IMR-90 (cell line): Measurements from ENCODE around the gene FLT1. TPM values are rescaled to one million over a fixed set of nuclear protein-coding genes. Genes with fewer than 3 reads are reported as not detected.

Source experiments
- ATAC-seq: fragments of 200-7000 bp; cut with Tn5 transposase; 2 replicates; pipeline ENCODE4 v1.9.1; 2020; ENCODE audit warnings: low read depth, mild to moderate bottlenecking, moderate library complexity
- BruUV-seq: library from RNA; stranded (reverse); fragments of 400-500 nt; replicated peaks from 2 replicates; lab custom pipeline; 2021; lab: Mats Ljungman, UMichigan
- CTCF ChIA-PET: fragments of 300-600 bp; formaldehyde crosslinking; extraction: SDS; loops from one replicate; lab custom pipeline; 2021; ENCODE audit warnings: antibody characterized with exemption; lab: Yijun Ruan, JAX
- POLR2A ChIA-PET: fragments of 300-600 bp; sonication (Branson Sonifier 250); formaldehyde crosslinking; loops from one replicate; lab custom pipeline; 2022; ENCODE audit warnings: antibody characterized with exemption; ENCODE audit not compliant: unreplicated experiment; lab: Charles Lee
- DNase-seq: peaks from one replicate; pipeline ENCODE4 v3.0.0; 2013
- H2AFZ ChIP-seq: replicated peaks from 2 replicates; pipeline ENCODE3; 2013; ENCODE audit warnings: low read length, mild to moderate bottlenecking; ENCODE audit not compliant: poor library complexity
- H2AK5ac ChIP-seq: 2 replicates; pipeline ENCODE4 v1.6.1; 2013; ENCODE audit warnings: low read depth, low read length, inconsistent platforms
- H2AK9ac ChIP-seq: replicated peaks from 2 replicates; pipeline ENCODE3; 2013; ENCODE audit warnings: mild to moderate bottlenecking, low read depth, low read length, moderate library complexity; ENCODE audit not compliant: poor library complexity
- H2BK120ac ChIP-seq: 2 replicates; pipeline ENCODE4 v1.6.1; 2013; ENCODE audit warnings: low read depth, low read length, inconsistent platforms
- H2BK15ac ChIP-seq: 3 replicates; pipeline ENCODE4 v1.6.1; 2013; ENCODE audit warnings: low read depth, low read length, inconsistent platforms
- H2BK20ac ChIP-seq: 2 replicates; pipeline ENCODE4 v1.6.1; 2013; ENCODE audit warnings: low read depth, mild to moderate bottlenecking, inconsistent platforms, low read length, moderate library complexity
- H2BK5ac ChIP-seq: 2 replicates; pipeline ENCODE4 v1.6.1; 2013; ENCODE audit warnings: mild to moderate bottlenecking, low read depth, low read length, inconsistent platforms; ENCODE audit not compliant: poor library complexity, severe bottlenecking
- H3K14ac ChIP-seq: replicated peaks from 2 replicates; pipeline ENCODE4 v1.6.1; 2013; ENCODE audit warnings: low read depth, low read length, inconsistent platforms
- H3K18ac ChIP-seq: 2 replicates; pipeline ENCODE4 v1.6.1; 2013; ENCODE audit warnings: low read depth, low read length, control low read depth
- H3K23ac ChIP-seq: 2 replicates; pipeline ENCODE4 v1.6.1; 2013; ENCODE audit warnings: low read depth, low read length, inconsistent platforms
- H3K27ac ChIP-seq: 2 replicates; pipeline ENCODE4 v1.5.1; 2013; ENCODE audit warnings: mild to moderate bottlenecking, control low read depth, low read length; ENCODE audit not compliant: insufficient read depth
- H3K27me3 ChIP-seq: 2 replicates; pipeline ENCODE4 v1.6.1; 2013; ENCODE audit warnings: low read length; ENCODE audit not compliant: control insufficient read depth, insufficient read depth
- H3K36me3 ChIP-seq: 2 replicates; pipeline ENCODE4 v1.6.1; 2013; ENCODE audit warnings: low read length, mixed read lengths; ENCODE audit not compliant: control insufficient read depth, insufficient read depth
- H3K4ac ChIP-seq: 2 replicates; pipeline ENCODE4 v1.6.1; 2013; ENCODE audit warnings: low read depth, low read length, inconsistent platforms
- H3K4me1 ChIP-seq: 2 replicates; pipeline ENCODE4 v1.6.1; 2013; ENCODE audit warnings: low read length, mixed read lengths; ENCODE audit not compliant: control insufficient read depth, insufficient read depth
- H3K4me2 ChIP-seq: 2 replicates; pipeline ENCODE4 v1.6.1; 2013; ENCODE audit warnings: low read depth, mild to moderate bottlenecking, control low read depth, low read length, moderate library complexity
- H3K4me3 ChIP-seq: 2 replicates; pipeline ENCODE4 v1.5.1; 2013; ENCODE audit warnings: low read depth, mild to moderate bottlenecking, control low read depth, low read length, moderate library complexity; ENCODE audit not compliant: insufficient read depth
- H3K56ac ChIP-seq: 2 replicates; pipeline ENCODE4 v1.6.1; 2013; ENCODE audit warnings: low read length, inconsistent platforms; ENCODE audit not compliant: insufficient read depth; ENCODE audit errors: extremely low read depth
- H3K79me1 ChIP-seq, 2 experiments: 2 replicates each; pipeline ENCODE4 v1.6.1; 2013; ENCODE audit warnings: low read length in 2 of 2, inconsistent platforms in 1 of 2, low read depth in 1 of 2
- H3K9ac ChIP-seq: 2 replicates; pipeline ENCODE4 v1.6.1; 2013; ENCODE audit warnings: low read depth, low read length, control low read depth
- H3K9me1 ChIP-seq: 2 replicates; pipeline ENCODE4 v1.6.1; 2013; ENCODE audit warnings: low read length, inconsistent platforms; ENCODE audit not compliant: insufficient read depth
- H3K9me3 ChIP-seq: 2 replicates; pipeline ENCODE4 v1.6.1; 2013; ENCODE audit warnings: low read length; ENCODE audit not compliant: control insufficient read depth, insufficient read depth
- H4K20me1 ChIP-seq: 2 replicates; pipeline ENCODE4 v1.6.1; 2013; ENCODE audit warnings: low read length, inconsistent platforms; ENCODE audit not compliant: insufficient read depth
- H4K5ac ChIP-seq: 2 replicates; pipeline ENCODE4 v1.6.1; 2013; ENCODE audit warnings: mild to moderate bottlenecking, low read depth, low read length, control low read depth
- H4K8ac ChIP-seq, 2 experiments: 2 replicates each; pipeline ENCODE4 v1.6.1; 2013; ENCODE audit warnings: low read depth in 2 of 2, low read length in 2 of 2, control low read depth in 1 of 2, inconsistent platforms in 1 of 2
- H4K91ac ChIP-seq: 2 replicates; pipeline ENCODE4 v1.6.1; 2013; ENCODE audit warnings: low read depth, low read length, inconsistent platforms; ENCODE audit not compliant: insufficient read depth
- CEBPB ChIP-seq: IDR thresholded peaks from 2 replicates; pipeline ENCODE4 v1.6.1; 2012; ENCODE audit warnings: low read depth, low read length, improper control_type of control experiment
- CHD1 ChIP-seq: IDR thresholded peaks from 2 replicates; pipeline ENCODE4 v1.6.1; 2012; ENCODE audit warnings: low read depth, low read length, improper control_type of control experiment
- FOS ChIP-seq: fragments of 150-350 bp; IDR thresholded peaks from 2 replicates; pipeline ENCODE4 v1.6.1; 2016; ENCODE audit warnings: low read depth, low read length
- MAFK ChIP-seq: IDR thresholded peaks from 2 replicates; pipeline ENCODE4 v1.6.1; 2012; ENCODE audit warnings: low read depth, low read length, improper control_type of control experiment
- MXI1 ChIP-seq: IDR thresholded peaks from 2 replicates; pipeline ENCODE4 v1.6.1; 2012; ENCODE audit warnings: low read depth, mild to moderate bottlenecking, low read length, moderate library complexity, borderline replicate concordance
- NFE2L2 ChIP-seq: fragments of 150-350 bp; IDR thresholded peaks from 2 replicates; pipeline ENCODE4 v1.6.1; 2016; ENCODE audit warnings: low read depth, mild to moderate bottlenecking, low read length
- RAD21 ChIP-seq: IDR thresholded peaks from 2 replicates; pipeline ENCODE4 v1.6.1; 2012; ENCODE audit warnings: low read length, improper control_type of control experiment
- RCOR1 ChIP-seq: IDR thresholded peaks from 2 replicates; pipeline ENCODE4 v1.6.1; 2012; ENCODE audit warnings: mild to moderate bottlenecking, low read length, improper control_type of control experiment; ENCODE audit not compliant: insufficient replicate concordance
- SMC3 ChIP-seq: fragments of 150-350 bp; IDR thresholded peaks from 2 replicates; pipeline ENCODE4 v1.6.1; 2016; ENCODE audit warnings: low read depth, mild to moderate bottlenecking, antibody characterized with exemption, low read length, moderate library complexity
- USF2 ChIP-seq: fragments of 150-350 bp; IDR thresholded peaks from 2 replicates; pipeline ENCODE4 v1.6.1; 2017; ENCODE audit warnings: mild to moderate bottlenecking, antibody characterized with exemption, low read length, low read depth
- WGBS, 2 experiments: methylation state at CpG; one replicate each; pipeline versions ENCODE4 v1.1.5 to v1.1.7; 2013; ENCODE audit warnings: missing lambda C conversion rate in 2 of 2; ENCODE audit not compliant: insufficient read length in 1 of 2; ENCODE audit errors: extremely low coverage in 2 of 2; 5-methylcytosine and 5-hydroxymethylcytosine counted together
- dilution Hi-C: fragments of 300-500 bp; cut with HindIII; formaldehyde crosslinking; loops from one replicate; pipeline ENCODE4 v1.14.3; 2018; ENCODE audit warnings: low sequenced_read_pairs; ENCODE audit not compliant: unreplicated experiment
- in situ Hi-C: fragments of 300-500 bp; cut with MboI; formaldehyde crosslinking; loops from 3 replicates; pipeline ENCODE4 v1.14.3; 2019; ENCODE audit warnings: low sequenced_read_pairs, inconsistent platforms, mixed read lengths
- intact Hi-C: fragments of 100-400 bp; cut with micrococcal nuclease; formaldehyde crosslinking; loops from 2 replicates; pipeline ENCODE4 v1.10.0; 2022
- polyA plus RNA-seq, 3 experiments: library from polyadenylated mRNA; depleted of rRNA; stranded (reverse); fragments of >200 nt; gene quantifications; 2 replicates each; pipeline ENCODE4 v1.2.3, GENCODE V29; 2012; ENCODE audit warnings: low replicate concordance in 1 of 3
- total RNA-seq: library from RNA; depleted of rRNA; stranded (reverse); fragments of >200 nt; gene quantifications from 2 replicates; pipeline ENCODE4 v1.2.3, GENCODE V29; 2012
- TF ChIP-seq, protein P1 (sequence below): fragments of 150-350 bp; IDR thresholded peaks from 2 replicates; pipeline ENCODE4 v1.6.1; 2016; ENCODE audit warnings: low read depth, mild to moderate bottlenecking, low read length, moderate library complexity, borderline replicate concordance

Gene FLT1
- total and polyA plus RNA-seq, 2 of the 4 experiments (the other 2 are of a cell fraction), result 4.5 to 10.4 TPM

GRCh38 chr13:28338006-28338574 is 156.8 kb downstream of the FLT1 start:
- H2BK15ac ChIP-seq, result peak overlapping the region; percentile 33; the same call in 1 of the 3 replicates
- peak overlapping the region; percentile 49; the same call in 1 of the 2 replicates for H3K14ac ChIP-seq
- intact Hi-C loops, result loop anchor here (5.0 kb wide), 1 partner anchor 139 kb away; no protein-coding TSS in a partner anchor
- peak overlapping the region; percentile 78 for H3K4me2 ChIP-seq
- no peaks in the 10 kb centered on the region for H3K9me3 ChIP-seq
- ATAC-seq, result no peak; the same call in 1 of the 2 replicates
- H3K36me3 ChIP-seq, result no peaks in the 10 kb centered on the region
- no peak overlapping the region; the same call in 1 of the 2 replicates for H3K56ac ChIP-seq
- no peak overlapping the region for H3K9ac ChIP-seq
- TF ChIP-seq, protein P1, sequence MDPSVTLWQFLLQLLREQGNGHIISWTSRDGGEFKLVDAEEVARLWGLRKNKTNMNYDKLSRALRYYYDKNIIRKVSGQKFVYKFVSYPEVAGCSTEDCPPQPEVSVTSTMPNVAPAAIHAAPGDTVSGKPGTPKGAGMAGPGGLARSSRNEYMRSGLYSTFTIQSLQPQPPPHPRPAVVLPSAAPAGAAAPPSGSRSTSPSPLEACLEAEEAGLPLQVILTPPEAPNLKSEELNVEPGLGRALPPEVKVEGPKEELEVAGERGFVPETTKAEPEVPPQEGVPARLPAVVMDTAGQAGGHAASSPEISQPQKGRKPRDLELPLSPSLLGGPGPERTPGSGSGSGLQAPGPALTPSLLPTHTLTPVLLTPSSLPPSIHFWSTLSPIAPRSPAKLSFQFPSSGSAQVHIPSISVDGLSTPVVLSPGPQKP, result no peak
- no peak for TF ChIP-seq CEBPB
- TF ChIP-seq MAFK, result no peak
- no peak for TF ChIP-seq SMC3
- TF ChIP-seq FOS, result no peak
- TF ChIP-seq RCOR1, result no peak
- TF ChIP-seq CHD1, result no peak
- TF ChIP-seq MXI1, result no peak
- TF ChIP-seq RAD21, result no peak
- no peak for TF ChIP-seq NFE2L2
- TF ChIP-seq USF2, result no peak
- H2AFZ ChIP-seq, result no peak overlapping the region
- H2BK20ac ChIP-seq, result peak overlapping the region; percentile 83
- H4K8ac ChIP-seq, result peak overlapping the region in 1 of 2 experiments; percentile 29; a peak in 1 of 4 replicates
- H2AK9ac ChIP-seq, result no peak overlapping the region
- H3K4ac ChIP-seq, result peak overlapping the region; percentile 52
- peak overlapping the region; percentile 35; the same call in 1 of the 2 replicates for H4K91ac ChIP-seq
- dilution Hi-C loops, result no loop called here
- in situ Hi-C loops, result no loop called here
- no TSS peak for BruUV-seq
- peak overlapping the region; percentile 61 for H2AK5ac ChIP-seq
- H3K4me1 ChIP-seq, result peaks cover 29% of the 10 kb centered on the region
- H3K79me1 ChIP-seq, result peaks cover 0 to 4% of the 10 kb centered on the region in 2 experiments; a peak in 1 of 4 replicates
- peak overlapping the region; percentile 76; the same call in 1 of the 2 replicates for H3K18ac ChIP-seq
- peak overlapping the region; percentile 80 for H2BK120ac ChIP-seq
- H3K4me3 ChIP-seq, result no peak overlapping the region
- no peaks in the 10 kb centered on the region for H4K20me1 ChIP-seq
- POLR2A ChIA-PET, result no interaction called here
- no peak overlapping the region for H3K27ac ChIP-seq
- peak overlapping the region; percentile 17 for H2BK5ac ChIP-seq
- CTCF ChIA-PET, result interaction anchor here (0.6 kb wide), 1 partner anchor 300 kb away, joined by 4 read pairs; no protein-coding TSS in a partner anchor
- no peaks in the 10 kb centered on the region for H3K27me3 ChIP-seq
- peaks cover 18% of the 10 kb centered on the region; the same call in 1 of the 2 replicates for H3K9me1 ChIP-seq
- DNase-seq, result no peak
- peak overlapping the region; percentile 74; the same call in 1 of the 2 replicates for H4K5ac ChIP-seq
- no CpG with 5 or more reads among the region's 4 CpGs for WGBS, 2 experiments
- peak overlapping the region; percentile 57; the same call in 1 of the 2 replicates for H3K23ac ChIP-seq
